GM18526 (cell line): ENCODE results near the gene MNX1.

Experiments
- POLR2A ChIP-seq: IDR thresholded peaks from 3 replicates; pipeline ENCODE4 v1.6.1; 2011; ENCODE audit not compliant: insufficient read length; ENCODE audit errors: extremely low read depth

The MNX1 gene

GRCh38 chr7:157012113-157012547, 1.7 kb upstream of the MNX1 start:
- no peak for TF ChIP-seq POLR2A

- no peak for TF ChIP-seq POLR2A
Measured at GRCh38 chr7:157011333-157012112, 1.1 kb upstream of the MNX1 start.

- TF ChIP-seq POLR2A = no peak
Measured at GRCh38 chr7:157009778-157010587, 480 bp downstream of the MNX1 start.

- peak; percentile 19 for TF ChIP-seq POLR2A
Measured at GRCh38 chr7:157009170-157009777, 1.2 kb downstream of the MNX1 start.

GRCh38 chr7:157008206-157009169, 2.0 kb downstream of the MNX1 start:
- no peak for TF ChIP-seq POLR2A

GRCh38 chr7:157007470-157008066, 2.9 kb downstream of the MNX1 start:
- no peak for TF ChIP-seq POLR2A

- no peak for TF ChIP-seq POLR2A
Measured at GRCh38 chr7:157006829-157007469, 3.5 kb downstream of the MNX1 start.

GRCh38 chr7:157006205-157006747, 4.2 kb downstream of the MNX1 start:
- no peak for TF ChIP-seq POLR2A

- TF ChIP-seq POLR2A = no peak
Measured at GRCh38 chr7:157005456-157006204, 4.8 kb downstream of the MNX1 start.

- no peak for TF ChIP-seq POLR2A
Measured at GRCh38 chr7:157004521-157005455, 5.7 kb downstream of the MNX1 start.

GRCh38 chr7:157003756-157004520, 6.5 kb downstream of the MNX1 start:
- TF ChIP-seq POLR2A = no peak
